ENCODE measurements around the gene OCEL1. TPM values are rescaled to one million over a fixed set of nuclear protein-coding genes. Genes with fewer than 3 reads are reported as not detected.

OCEL1 gene
- total RNA-seq, 2 donors from 2014 or later: 27.4 to 27.8 TPM

GRCh38 chr19:17194608-17195007 lies 31.4 kb upstream of the OCEL1 start:
- 94 to 95% methylated on average over 10 to 16 of the region's 16 CpGs for WGBS, 2 donors
- Histone ChIP-seq H3K36me3 (replicated peaks in 1 of 2; ENCODE audit: insufficient read depth in 1 of 2, low read depth in 2 of 2) (peaks cover 12 to 27% of the 10 kb centered on the region in 2 donors), H3K27ac (no peak overlapping the region), H3K4me3 (no peak overlapping the region), H3K4me1 (no peaks in the 10 kb centered on the region), H3K9me3 (no peaks in the 10 kb centered on the region), H3K27me3 (no peaks in the 10 kb centered on the region)
- ATAC-seq (no peak), DNase-seq (no peak)
- intact Hi-C loops (cut with DNase I): no loop called here
- TF ChIP-seq POLR2A (IDR thresholded peaks at IDR 0.05) (no peak), CTCF (IDR thresholded peaks at IDR 0.05) (no peak)

- H3K27me3 ChIP-seq: no peaks in the 10 kb centered on the region
- intact Hi-C loops (cut with DNase I): no loop called here
- H3K36me3 ChIP-seq (replicated peaks in 1 of 2; ENCODE audit: insufficient read depth in 1 of 2, low read depth in 2 of 2): peaks cover 12 to 27% of the 10 kb centered on the region in 2 donors
- DNase-seq (no peak), ATAC-seq (no peak)
- 92 to 96% methylated on average over 4 to 23 of the region's 23 CpGs for WGBS, 2 donors
- H3K27ac ChIP-seq: no peak overlapping the region
- H3K9me3 ChIP-seq: no peaks in the 10 kb centered on the region
- TF ChIP-seq CTCF (IDR thresholded peaks at IDR 0.05) (no peak), POLR2A (IDR thresholded peaks at IDR 0.05) (no peak)
- no peak overlapping the region for H3K4me3 ChIP-seq
- H3K4me1 ChIP-seq: no peaks in the 10 kb centered on the region
These were observed 30.9 kb upstream of the OCEL1 start for GRCh38 chr19:17195106-17195505.

- WGBS, 2 donors: 89 to 98% methylated on average over 7 of the region's 7 CpGs
- Histone ChIP-seq H3K4me1 (no peaks in the 10 kb centered on the region), H3K27me3 (no peaks in the 10 kb centered on the region), H3K27ac (no peak overlapping the region), H3K36me3 (replicated peaks in 1 of 2; ENCODE audit: insufficient read depth in 1 of 2, low read depth in 2 of 2) (peaks cover 12 to 28% of the 10 kb centered on the region in 2 donors), H3K4me3 (no peak overlapping the region), H3K9me3 (no peaks in the 10 kb centered on the region)
- intact Hi-C loops (cut with DNase I): no loop called here
- TF ChIP-seq POLR2A (IDR thresholded peaks at IDR 0.05): no peak
- no peak for TF ChIP-seq CTCF (IDR thresholded peaks at IDR 0.05)
- DNase-seq: no peak
- no peak for ATAC-seq
These were observed 29.4 kb upstream of the OCEL1 start for GRCh38 chr19:17196610-17197009.

- Histone ChIP-seq H3K36me3 (replicated peaks in 1 of 2; ENCODE audit: insufficient read depth in 1 of 2, low read depth in 2 of 2) (peaks cover 12 to 34% of the 10 kb centered on the region in 2 donors), H3K9me3 (no peaks in the 10 kb centered on the region)
- intact Hi-C loops (cut with DNase I): no loop called here
These were observed 28.4 kb upstream of the OCEL1 start for GRCh38 chr19:17197666-17198065.

More at GRCh38 chr19:17197666-17198065, 28.4 kb upstream of the OCEL1 start:
- Histone ChIP-seq H3K4me1 (no peaks in the 10 kb centered on the region), H3K27ac (no peak overlapping the region), H3K27me3 (no peaks in the 10 kb centered on the region), H3K4me3 (no peak overlapping the region)
- no peak for TF ChIP-seq POLR2A (IDR thresholded peaks at IDR 0.05)
- no peak for TF ChIP-seq CTCF (IDR thresholded peaks at IDR 0.05)
- 94 to 96% methylated on average over 12 to 16 of the region's 16 CpGs for WGBS, 2 donors
- DNase-seq (no peak), ATAC-seq (no peak)
